Astrocyte of the spinal cord (primary cell): ENCODE measurements around the gene SUPT3H.
"Not testable (repeated sequence)": the region's sequence is repeated elsewhere in the genome, so short reads cannot be mapped to it uniquely, and the experiment has no call there.

ENCODE experiments used
- DNase-seq: peaks from one replicate; pipeline ENCODE4 v3.0.0; 2011; ENCODE audit warnings: low read depth, low spot score
- H3K4me3 ChIP-seq: 2 replicates; pipeline ENCODE4 v1.5.1; 2011; ENCODE audit warnings: low read depth, mild to moderate bottlenecking, low read length, moderate library complexity
- CTCF ChIP-seq: IDR thresholded peaks from 2 replicates; pipeline ENCODE4 v1.5.1; 2012; ENCODE audit warnings: low read depth, mild to moderate bottlenecking, low read length, inconsistent platforms
- in situ Hi-C: cut with HindIII; loops from 2 replicates; pipeline ENCODE4 v1.10.0; 2017; ENCODE audit warnings: low sequenced_read_pairs

The SUPT3H gene

GRCh38 chr6:44914141-44914540, 463.6 kb downstream of the SUPT3H start:
- in situ Hi-C loops, result no loop called here
- no peak for DNase-seq
- H3K4me3 ChIP-seq, result no peak overlapping the region
- no peak for TF ChIP-seq CTCF

- in situ Hi-C loops, result no loop called here
- no peak for DNase-seq
- no peak overlapping the region for H3K4me3 ChIP-seq
- no peak for TF ChIP-seq CTCF
Observed at GRCh38 chr6:44906761-44907160, 471.0 kb downstream of the SUPT3H start.

DNA sequence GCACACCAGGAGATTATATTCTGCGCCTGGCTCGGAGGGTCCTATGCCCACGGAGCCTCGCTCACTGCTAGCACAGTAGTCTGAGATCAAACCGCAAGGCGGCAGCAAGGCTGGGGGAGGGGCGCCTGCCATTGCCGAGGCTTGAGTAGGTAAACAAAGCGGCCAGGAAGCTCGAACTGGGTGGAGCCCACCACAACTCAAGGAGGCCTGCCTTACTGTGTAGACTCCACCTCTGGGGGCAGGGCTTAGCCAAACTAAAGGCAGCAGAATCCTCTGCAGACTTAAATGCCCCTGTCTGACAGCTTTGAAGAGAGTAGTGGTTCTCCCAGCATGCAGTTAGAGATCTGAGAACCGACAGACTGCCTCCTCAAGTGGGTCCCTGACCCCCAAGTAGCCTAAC, 477.4 kb downstream of the SUPT3H start:
- DNase-seq, H3K4me3 ChIP-seq, in situ Hi-C loops: not testable (repeated sequence)

DNA sequence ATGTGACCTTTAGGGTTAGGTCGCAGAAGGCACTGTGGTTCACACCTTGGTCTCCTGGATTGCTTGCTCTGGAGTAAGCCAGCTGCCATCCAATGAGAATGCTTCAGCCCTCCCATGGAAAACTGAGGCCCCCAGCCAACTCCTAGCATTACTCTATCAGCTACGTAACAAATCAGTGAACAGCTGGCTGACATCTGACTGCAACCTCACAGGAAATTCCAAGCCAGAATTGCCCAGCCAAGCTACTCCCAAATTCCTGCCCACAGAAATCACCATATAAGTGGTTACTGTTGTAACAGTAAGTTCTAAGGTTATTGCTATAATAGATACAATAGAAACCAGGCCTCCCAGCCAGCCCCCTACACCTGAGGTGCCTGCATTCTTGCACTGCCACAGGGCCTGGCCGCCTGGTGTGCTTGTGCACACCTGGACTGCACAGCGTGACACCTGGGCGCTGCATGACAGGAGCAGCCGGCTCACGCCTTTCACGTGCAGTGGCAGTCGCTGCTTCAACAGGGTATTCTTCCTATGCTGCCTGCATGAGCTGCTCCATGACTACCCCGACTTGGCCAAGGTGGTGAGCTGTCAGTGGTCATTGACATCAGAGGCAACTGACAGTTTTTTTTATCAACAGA, 479.3 kb downstream of the SUPT3H start:
- no peak overlapping the region for H3K4me3 ChIP-seq
- DNase-seq, result peak; percentile 74
- in situ Hi-C loops, result no loop called here
- TF ChIP-seq CTCF, result no peak

DNA sequence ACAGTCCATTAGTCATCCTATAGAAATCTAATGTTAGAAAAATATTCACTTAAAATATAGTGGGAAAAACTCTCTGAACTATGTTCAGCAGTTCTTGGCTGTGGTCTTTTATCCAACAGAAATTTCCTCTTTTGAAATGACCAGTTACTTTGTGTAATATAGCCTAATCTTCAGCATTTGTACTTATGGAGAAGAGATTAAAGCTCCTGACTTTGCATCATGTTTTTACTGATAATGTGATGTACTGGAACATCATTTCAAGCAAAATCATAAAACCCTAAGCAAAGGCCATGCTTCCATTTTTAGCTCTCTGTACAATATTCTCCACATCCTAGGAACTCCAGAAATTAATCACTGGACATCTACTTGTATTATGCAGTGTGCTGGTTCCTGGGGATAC, 480.4 kb downstream of the SUPT3H start:
- H3K4me3 ChIP-seq, result no peak overlapping the region
- no peak for DNase-seq
- no peak for TF ChIP-seq CTCF
- in situ Hi-C loops, result no loop called here

GRCh38 chr6:44896701-44897100, 481.0 kb downstream of the SUPT3H start:
- in situ Hi-C loops, result no loop called here
- no peak for TF ChIP-seq CTCF
- no peak overlapping the region for H3K4me3 ChIP-seq
- DNase-seq, result no peak

DNA sequence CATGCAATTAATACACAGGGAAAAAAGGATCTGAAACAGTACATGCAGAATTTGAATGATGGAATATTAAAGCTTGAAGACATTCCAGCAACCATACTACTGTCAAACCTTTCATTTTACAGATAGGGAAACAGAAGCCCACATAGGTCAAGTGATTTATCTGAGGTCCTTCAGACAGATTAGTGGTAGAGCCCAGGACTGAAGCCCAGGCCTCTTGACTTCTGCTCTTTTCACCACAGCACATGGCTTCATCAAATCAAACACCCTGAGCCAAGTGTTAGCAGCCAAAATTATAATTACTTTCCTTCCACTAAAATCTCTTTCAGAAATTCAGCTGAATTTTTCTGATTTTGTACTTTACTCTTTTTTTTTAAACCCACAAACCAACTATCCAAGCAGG, 485.2 kb downstream of the SUPT3H start:
- DNase-seq, result no peak
- TF ChIP-seq CTCF, result no peak
- in situ Hi-C loops, result no loop called here
- H3K4me3 ChIP-seq, result no peak overlapping the region

- DNase-seq, result not testable (repeated sequence)
Observed at GRCh38 chr6:44879071-44879470, 498.7 kb downstream of the SUPT3H start.

GRCh38 chr6:44876638-44877037, 501.1 kb downstream of the SUPT3H start:
- H3K4me3 ChIP-seq, in situ Hi-C loops, DNase-seq: not testable (repeated sequence)

More at GRCh38 chr6:44879071-44879470, 498.7 kb downstream of the SUPT3H start:
- H3K4me3 ChIP-seq, in situ Hi-C loops: not testable (repeated sequence)
